Astrocyte of the cerebellum (primary cell): ENCODE data around the gene TRMT11.
"Not testable (repeated sequence)": the region's sequence is repeated elsewhere in the genome, so short reads cannot be mapped to it uniquely, and the experiment has no call there.

Source experiments
- DNase-seq: peaks from one replicate; pipeline ENCODE4 v3.0.0-alpha.2; 2011; ENCODE audit warnings: low read depth
- H3K4me3 ChIP-seq: 2 replicates; pipeline ENCODE4 v1.5.1; 2011; ENCODE audit warnings: mild to moderate bottlenecking, low read depth, low read length, moderate library complexity
- in situ Hi-C: cut with HindIII; loops from 2 replicates; pipeline ENCODE4 v1.10.0; 2017; ENCODE audit warnings: low sequenced_read_pairs
- TF ChIP-seq, protein P1 (sequence below): IDR thresholded peaks from 2 replicates; pipeline ENCODE4 v1.5.1; 2012; ENCODE audit warnings: low read length, low read depth, moderate library complexity, mild to moderate bottlenecking; ENCODE audit errors: missing control alignments

TRMT11 gene

DNA sequence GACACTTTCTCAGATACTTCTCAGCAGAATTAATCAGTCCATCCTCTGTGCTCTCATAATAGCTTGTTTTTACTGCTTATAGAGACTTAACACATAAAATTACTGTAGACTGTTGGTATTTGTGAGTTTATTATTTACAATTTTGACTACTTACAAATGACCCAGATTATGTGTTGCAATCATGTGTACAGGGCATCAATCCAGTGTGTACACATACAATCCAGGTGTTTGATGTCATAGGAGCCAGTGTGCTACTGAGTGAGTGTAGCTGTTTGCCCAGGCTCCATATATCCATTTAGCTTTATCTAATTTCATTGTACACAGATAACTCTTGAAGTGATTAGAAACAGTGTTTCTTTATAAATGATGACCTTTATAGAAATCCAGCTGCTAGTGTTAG lies 31.3 kb downstream of the TRMT11 start:
- H3K4me3 ChIP-seq = no peak overlapping the region
- in situ Hi-C loops = no loop called here

DNA sequence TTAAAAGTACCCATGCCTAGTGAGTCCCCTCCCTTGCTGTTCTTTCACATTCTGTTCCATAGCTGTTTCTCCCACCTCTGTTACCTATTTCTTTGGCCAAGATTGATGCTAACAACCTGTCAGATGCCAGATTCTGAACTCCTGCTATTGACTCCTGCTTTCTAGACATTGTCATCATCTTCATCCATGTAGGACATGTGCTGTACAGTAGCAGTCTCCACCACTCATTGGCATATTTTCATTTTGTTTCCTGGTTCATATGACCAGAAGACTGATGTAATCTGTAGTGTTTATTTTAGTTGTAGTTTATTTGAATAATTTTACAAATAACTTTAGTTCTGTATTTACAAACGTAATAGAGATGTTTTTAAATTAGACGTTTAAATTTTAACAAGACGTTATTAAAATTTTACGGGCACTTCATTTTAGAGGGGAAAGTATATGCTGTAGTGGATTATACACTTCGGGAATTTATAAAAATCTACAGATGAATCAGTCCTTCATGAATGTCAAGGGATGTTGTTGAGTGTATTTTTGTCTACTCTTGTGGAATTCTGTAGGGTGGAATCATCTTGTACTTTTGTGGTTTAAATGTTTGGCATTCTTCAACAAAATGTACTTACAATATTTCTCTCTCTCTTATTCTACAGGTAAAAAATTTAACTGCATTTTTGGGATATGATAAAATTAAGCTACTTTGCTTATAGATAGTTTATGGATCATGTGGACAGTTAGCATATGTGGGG lies 34.1 kb downstream of the TRMT11 start:
- DNase-seq = no peak
- TF ChIP-seq, protein P1, sequence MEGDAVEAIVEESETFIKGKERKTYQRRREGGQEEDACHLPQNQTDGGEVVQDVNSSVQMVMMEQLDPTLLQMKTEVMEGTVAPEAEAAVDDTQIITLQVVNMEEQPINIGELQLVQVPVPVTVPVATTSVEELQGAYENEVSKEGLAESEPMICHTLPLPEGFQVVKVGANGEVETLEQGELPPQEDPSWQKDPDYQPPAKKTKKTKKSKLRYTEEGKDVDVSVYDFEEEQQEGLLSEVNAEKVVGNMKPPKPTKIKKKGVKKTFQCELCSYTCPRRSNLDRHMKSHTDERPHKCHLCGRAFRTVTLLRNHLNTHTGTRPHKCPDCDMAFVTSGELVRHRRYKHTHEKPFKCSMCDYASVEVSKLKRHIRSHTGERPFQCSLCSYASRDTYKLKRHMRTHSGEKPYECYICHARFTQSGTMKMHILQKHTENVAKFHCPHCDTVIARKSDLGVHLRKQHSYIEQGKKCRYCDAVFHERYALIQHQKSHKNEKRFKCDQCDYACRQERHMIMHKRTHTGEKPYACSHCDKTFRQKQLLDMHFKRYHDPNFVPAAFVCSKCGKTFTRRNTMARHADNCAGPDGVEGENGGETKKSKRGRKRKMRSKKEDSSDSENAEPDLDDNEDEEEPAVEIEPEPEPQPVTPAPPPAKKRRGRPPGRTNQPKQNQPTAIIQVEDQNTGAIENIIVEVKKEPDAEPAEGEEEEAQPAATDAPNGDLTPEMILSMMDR = no peak
- H3K4me3 ChIP-seq = no peak overlapping the region
- in situ Hi-C loops = no loop called here

More for the DNA sequence above, 31.3 kb downstream of the TRMT11 start:
- TF ChIP-seq, protein P1 = no peak
- no peak for DNase-seq

DNA sequence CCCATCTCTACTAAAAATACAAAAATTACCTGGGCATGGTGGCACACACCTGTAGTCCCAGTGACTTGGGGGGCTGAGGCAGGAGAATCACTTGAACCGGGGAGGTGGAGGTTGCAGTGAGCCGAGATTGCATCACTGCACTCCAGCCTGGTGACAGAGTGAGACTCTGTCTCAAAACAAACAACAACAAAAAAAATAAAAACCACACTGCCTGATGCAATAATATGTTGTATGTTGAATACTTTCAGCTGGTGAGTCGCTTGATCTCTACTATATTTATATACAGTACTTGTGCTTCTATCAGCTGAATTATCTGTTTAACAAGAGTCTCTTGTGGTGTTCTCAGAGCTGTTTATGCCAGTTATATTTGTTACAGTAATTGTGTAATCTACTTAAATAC lies 37.1 kb downstream of the TRMT11 start:
- H3K4me3 ChIP-seq, in situ Hi-C loops, DNase-seq: not testable (repeated sequence)

DNA sequence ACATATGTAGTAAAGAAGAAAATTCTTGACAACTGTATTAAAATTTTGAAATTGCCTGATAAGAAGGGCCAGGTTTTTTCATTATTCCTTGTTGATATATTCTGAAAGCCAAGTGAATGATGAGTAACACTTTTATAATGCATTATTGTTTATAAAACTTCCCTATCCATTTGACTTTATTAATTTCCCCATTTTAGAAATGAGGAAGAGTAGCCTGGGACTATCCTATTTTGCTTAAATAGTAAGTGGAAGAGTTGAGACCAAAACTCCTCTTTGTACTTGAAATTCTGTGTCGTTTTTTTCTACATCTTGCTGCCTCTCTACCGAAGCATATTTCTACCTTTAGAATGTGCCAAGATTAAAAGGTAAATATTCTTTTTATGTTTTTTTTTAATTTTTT lies 39.7 kb downstream of the TRMT11 start:
- DNase-seq = no peak
- H3K4me3 ChIP-seq = no peak overlapping the region
- TF ChIP-seq, protein P1 = no peak
- in situ Hi-C loops = no loop called here

DNA sequence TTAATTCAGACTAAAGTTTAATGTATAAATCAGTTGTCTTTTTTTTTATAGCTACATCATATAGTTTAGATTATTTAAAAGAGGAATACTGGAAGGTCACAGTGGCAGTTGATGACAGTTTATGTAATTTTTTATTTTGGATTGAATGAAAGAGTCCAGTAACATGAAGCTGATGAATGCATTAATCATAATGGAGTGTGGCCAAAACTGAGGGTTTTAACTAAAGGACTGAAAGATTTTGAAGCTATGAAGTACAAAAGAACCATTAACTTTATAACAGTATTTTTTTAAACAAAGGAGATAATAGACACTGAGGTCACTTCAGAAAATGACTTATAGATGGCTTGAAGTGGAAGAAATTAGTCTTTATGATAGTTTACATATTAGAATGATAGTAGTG lies 41.3 kb downstream of the TRMT11 start:
- in situ Hi-C loops = no loop called here
- H3K4me3 ChIP-seq = no peak overlapping the region
- TF ChIP-seq, protein P1 = no peak
- no peak for DNase-seq

DNA sequence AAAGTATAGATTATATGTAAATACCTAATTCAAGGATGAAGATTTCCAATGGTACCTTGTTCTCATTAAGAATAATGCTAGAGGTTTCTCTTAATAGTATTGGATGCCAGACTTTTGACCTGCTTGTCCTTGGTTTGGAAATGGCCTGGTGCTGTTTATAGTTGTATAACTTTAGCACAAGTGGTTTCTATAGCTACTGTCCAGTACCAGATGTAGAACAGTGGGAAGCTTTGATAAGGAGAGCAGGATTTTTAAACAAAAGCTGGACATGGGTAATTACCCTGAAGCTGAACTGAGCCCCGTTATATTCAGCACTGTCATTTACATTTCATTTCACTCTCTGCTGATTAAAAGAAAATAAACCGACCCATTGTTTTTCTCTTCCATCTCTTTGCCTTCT lies 43.7 kb downstream of the TRMT11 start:
- no peak overlapping the region for H3K4me3 ChIP-seq
- in situ Hi-C loops = no loop called here
- peak; percentile 31 for DNase-seq
- TF ChIP-seq, protein P1 = no peak

DNA sequence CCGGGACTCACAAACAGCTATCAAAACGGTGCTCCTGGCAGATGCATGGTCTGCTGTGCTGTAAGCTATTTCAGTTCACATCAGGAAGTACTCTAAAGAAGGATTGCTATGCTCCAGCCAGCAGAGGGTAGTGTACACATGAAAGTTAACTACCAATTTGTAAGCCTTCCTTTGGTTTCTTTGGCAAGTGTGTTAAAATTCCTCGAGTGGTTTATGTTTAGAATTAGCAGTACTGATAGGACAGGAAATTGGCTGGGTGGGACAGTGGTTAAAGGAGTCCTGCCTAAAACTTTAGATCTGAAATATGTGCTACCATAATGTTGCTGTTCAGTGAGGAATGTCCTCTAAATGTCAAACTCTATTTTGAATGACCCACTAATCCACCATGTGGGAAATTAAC lies 47.4 kb downstream of the TRMT11 start:
- in situ Hi-C loops = no loop called here
- H3K4me3 ChIP-seq = no peak overlapping the region
- peak; percentile 93 for DNase-seq
- TF ChIP-seq, protein P1 = peak; percentile 81
